Esophagus muscularis mucosa (tissue), 4 donors: ENCODE measurements around the gene ZER1. TPM values are rescaled to one million over a fixed set of nuclear protein-coding genes. Genes with fewer than 3 reads are reported as not detected.

Source experiments
- DNase-seq: peaks from one replicate; pipeline ENCODE4 v3.0.0-alpha.2; 2017; ENCODE audit errors: extremely low spot score
- H3K27ac ChIP-seq, 4 donors: fragments of 200-600 bp; sonication (generic); replicated peaks in 1 of 4; 1 replicate in 3 of 4; 2 replicates in 1 of 4; pipeline ENCODE4 v1.5.1; 2016 to 2019; ENCODE audit warnings: mild to moderate bottlenecking in 1 of 4
- H3K27me3 ChIP-seq, 4 donors: fragments of 200-600 bp; sonication (generic); one replicate each; pipeline versions ENCODE4 v1.5.1 to v1.6.0; 2016 to 2019
- H3K36me3 ChIP-seq, 4 donors: fragments of 200-600 bp; sonication (generic); one replicate each; pipeline ENCODE4 v1.5.1; 2016 to 2019
- H3K4me1 ChIP-seq, 4 donors: fragments of 200-600 bp; sonication (generic); one replicate each; pipeline ENCODE4 v1.5.1; 2016 to 2019
- H3K4me3 ChIP-seq, 4 donors: fragments of 200-600 bp; sonication (generic); 1 replicate in 2 of 4; 2 replicates in 2 of 4; pipeline ENCODE4 v1.5.1; 2016 to 2019; ENCODE audit warnings: mild to moderate bottlenecking in 4 of 4, moderate library complexity in 1 of 4
- H3K9me3 ChIP-seq, 4 donors: fragments of 200-600 bp; sonication (generic); 1 replicate in 3 of 4; 2 replicates in 1 of 4; pipeline ENCODE4 v1.5.1; 2016 to 2019
- EP300 ChIP-seq: sonication (generic); formaldehyde crosslinking; IDR thresholded peaks from one replicate; pipeline ENCODE4 v1.6.1; 2017; ENCODE audit warnings: antibody characterized with exemption
- POLR2A ChIP-seq: fragments of 450-650 bp; IDR thresholded peaks from one replicate; pipeline ENCODE4 v1.6.1; 2017; ENCODE audit warnings: antibody characterized with exemption, moderate library complexity, mild to moderate bottlenecking, low read depth
- POLR2AphosphoS5 ChIP-seq, 2 donors: sonication (generic); formaldehyde crosslinking; IDR thresholded peaks; one replicate each; pipeline ENCODE4 v1.6.1; 2017; ENCODE audit warnings: antibody characterized with exemption in 2 of 2
- WGBS: methylation state at CpG from one replicate; pipeline ENCODE4 v1.1.5; 2018; 5-methylcytosine and 5-hydroxymethylcytosine counted together
- intact Hi-C: fragments of 100-400 bp; cut with DNase I; formaldehyde crosslinking; loops from one replicate; pipeline ENCODE4 v1.15.1; 2023
- total RNA-seq, 4 donors: library from RNA; depleted of rRNA; stranded (reverse); fragments of >200 nt; gene quantifications; one replicate each; pipeline versions ENCODE4 v1.1.0 to v1.2.1, GENCODE V29; 2016
- TF ChIP-seq, protein P1 (sequence below), 3 experiments: fragments of 200-600 bp in 2 of 3; fragments of 450-650 bp in 1 of 3; sonication (generic) in 2 of 3; IDR thresholded peaks; one replicate each; pipeline ENCODE4 v1.5.1; 2017 to 2019; ENCODE audit warnings: antibody characterized with exemption in 3 of 3, mild to moderate bottlenecking in 2 of 3, moderate library complexity in 1 of 3

ZER1 gene
- total RNA-seq, 4 donors from 2014 or later, result 56.5 to 114 (median 79.4) TPM

DNA sequence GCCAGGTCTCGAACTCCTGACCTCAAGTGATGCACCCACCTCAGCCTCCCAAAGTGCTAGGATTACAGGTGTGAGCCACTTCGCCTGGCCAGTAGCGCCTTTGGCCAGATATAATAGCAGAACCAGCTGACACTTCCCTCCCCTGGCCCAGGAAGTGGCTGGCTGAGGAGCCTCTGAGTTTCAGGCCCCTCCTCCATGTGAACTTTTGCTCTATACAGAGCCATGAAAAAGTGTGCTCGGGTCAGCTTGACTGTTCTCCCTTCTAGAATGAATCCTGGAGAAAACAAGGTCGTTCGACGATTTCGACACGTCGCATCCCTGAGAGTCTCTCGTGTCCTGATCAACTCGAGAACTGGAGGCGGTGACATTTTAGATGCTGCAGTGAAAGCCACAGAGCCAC lies 39.2 kb downstream of the ZER1 start:
- Histone ChIP-seq H3K27me3 (no peaks in the 10 kb centered on the region), H3K4me1 (peaks cover 0 to 6% (median 5%) of the 10 kb centered on the region in 4 donors), H3K9me3 (no peaks in the 10 kb centered on the region), H3K4me3 (no peak overlapping the region), H3K27ac (no peak overlapping the region), H3K36me3 (peaks cover 16 to 75% (median 67%) of the 10 kb centered on the region in 4 donors)
- 86% methylated on average over 13 of the region's 13 CpGs for WGBS
- TF ChIP-seq EP300, result no peak
- no peak for TF ChIP-seq POLR2AphosphoS5 (IDR thresholded peaks at IDR 0.05)
- no peak for TF ChIP-seq POLR2A
- TF ChIP-seq, protein P1, sequence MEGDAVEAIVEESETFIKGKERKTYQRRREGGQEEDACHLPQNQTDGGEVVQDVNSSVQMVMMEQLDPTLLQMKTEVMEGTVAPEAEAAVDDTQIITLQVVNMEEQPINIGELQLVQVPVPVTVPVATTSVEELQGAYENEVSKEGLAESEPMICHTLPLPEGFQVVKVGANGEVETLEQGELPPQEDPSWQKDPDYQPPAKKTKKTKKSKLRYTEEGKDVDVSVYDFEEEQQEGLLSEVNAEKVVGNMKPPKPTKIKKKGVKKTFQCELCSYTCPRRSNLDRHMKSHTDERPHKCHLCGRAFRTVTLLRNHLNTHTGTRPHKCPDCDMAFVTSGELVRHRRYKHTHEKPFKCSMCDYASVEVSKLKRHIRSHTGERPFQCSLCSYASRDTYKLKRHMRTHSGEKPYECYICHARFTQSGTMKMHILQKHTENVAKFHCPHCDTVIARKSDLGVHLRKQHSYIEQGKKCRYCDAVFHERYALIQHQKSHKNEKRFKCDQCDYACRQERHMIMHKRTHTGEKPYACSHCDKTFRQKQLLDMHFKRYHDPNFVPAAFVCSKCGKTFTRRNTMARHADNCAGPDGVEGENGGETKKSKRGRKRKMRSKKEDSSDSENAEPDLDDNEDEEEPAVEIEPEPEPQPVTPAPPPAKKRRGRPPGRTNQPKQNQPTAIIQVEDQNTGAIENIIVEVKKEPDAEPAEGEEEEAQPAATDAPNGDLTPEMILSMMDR (IDR thresholded peaks at IDR 0.05), result no peak
- no peak for DNase-seq
- intact Hi-C loops, result no loop called here

- intact Hi-C loops, result no loop called here
- TF ChIP-seq EP300, result no peak
- TF ChIP-seq, protein P1 (IDR thresholded peaks at IDR 0.05), result no peak
- no peak for DNase-seq
- H3K27me3 ChIP-seq, result no peaks in the 10 kb centered on the region
- H3K4me3 ChIP-seq, result no peak overlapping the region
- H3K27ac ChIP-seq, result no peak overlapping the region
- no peaks in the 10 kb centered on the region for H3K9me3 ChIP-seq
- peaks cover 16 to 66% (median 59%) of the 10 kb centered on the region in 4 donors for H3K36me3 ChIP-seq
- 81% methylated on average over 9 of the region's 9 CpGs for WGBS
- peaks cover 0 to 6% (median 5%) of the 10 kb centered on the region in 4 donors for H3K4me1 ChIP-seq
Observed at GRCh38 chr9:128731691-128732090, 40.0 kb downstream of the ZER1 start.

DNA sequence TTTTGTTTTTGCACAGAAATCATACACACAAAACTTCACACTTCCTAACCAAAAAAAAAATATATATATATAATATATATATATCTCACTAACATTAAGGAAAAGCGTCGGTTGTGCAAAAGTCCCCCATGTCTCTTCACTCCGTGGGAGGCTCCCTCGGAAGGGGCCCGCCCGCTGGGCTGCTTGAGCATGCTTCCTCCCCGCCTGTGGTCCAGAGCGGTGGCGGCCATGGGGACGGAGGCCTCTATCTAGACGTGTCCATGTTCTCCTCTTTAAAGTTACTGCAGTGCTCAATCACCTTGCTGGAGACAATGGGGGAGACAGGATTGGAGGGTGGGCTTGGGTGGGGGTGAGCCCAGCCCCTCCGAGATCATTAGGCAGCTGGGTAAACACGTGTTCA lies 40.6 kb downstream of the ZER1 start:
- intact Hi-C loops, result no loop called here
- H3K4me1 ChIP-seq, result peaks cover 0 to 6% (median 5%) of the 10 kb centered on the region in 4 donors
- peaks cover 16 to 60% (median 54%) of the 10 kb centered on the region in 4 donors for H3K36me3 ChIP-seq
- H3K27ac ChIP-seq, result no peak overlapping the region
- no peak for TF ChIP-seq POLR2A
- TF ChIP-seq, protein P1 (IDR thresholded peaks at IDR 0.05), result no peak
- TF ChIP-seq POLR2AphosphoS5 (IDR thresholded peaks at IDR 0.05), result no peak
- no peak for TF ChIP-seq EP300
- no peak overlapping the region for H3K4me3 ChIP-seq
- no peak for DNase-seq
- no peaks in the 10 kb centered on the region for H3K9me3 ChIP-seq
- H3K27me3 ChIP-seq, result no peaks in the 10 kb centered on the region
- 82% methylated on average over 13 of the region's 13 CpGs for WGBS

GRCh38 chr9:128729766-128730517 lies 41.8 kb downstream of the ZER1 start:
- Histone ChIP-seq H3K4me3 (no peak overlapping the region), H3K9me3 (no peaks in the 10 kb centered on the region), H3K27ac (no peak overlapping the region), H3K36me3 (peaks cover 14 to 53% (median 46%) of the 10 kb centered on the region in 4 donors), H3K27me3 (no peaks in the 10 kb centered on the region), H3K4me1 (peaks cover 0 to 7% (median 7%) of the 10 kb centered on the region in 4 donors)
- TF ChIP-seq, protein P1 (IDR thresholded peaks at IDR 0.05), result no peak
- no peak for TF ChIP-seq POLR2AphosphoS5 (IDR thresholded peaks at IDR 0.05)
- TF ChIP-seq POLR2A, result no peak
- no peak for TF ChIP-seq EP300
- no peak for DNase-seq
- intact Hi-C loops, result no loop called here
- WGBS, result 86% methylated on average over 20 of the region's 27 CpGs

GRCh38 chr9:128729302-128729701 lies 42.4 kb downstream of the ZER1 start:
- Histone ChIP-seq H3K4me1 (peaks cover 4 to 14% (median 13%) of the 10 kb centered on the region in 4 donors), H3K36me3 (peaks cover 7 to 47% (median 40%) of the 10 kb centered on the region in 4 donors), H3K9me3 (no peaks in the 10 kb centered on the region), H3K27me3 (no peaks in the 10 kb centered on the region), H3K4me3 (no peak overlapping the region), H3K27ac (no peak overlapping the region)
- TF ChIP-seq POLR2AphosphoS5 (IDR thresholded peaks at IDR 0.05), result no peak
- TF ChIP-seq POLR2A, result no peak
- TF ChIP-seq, protein P1 (IDR thresholded peaks at IDR 0.05), result no peak
- no peak for TF ChIP-seq EP300
- DNase-seq, result no peak
- WGBS, result 73% methylated on average over 5 of the region's 5 CpGs
- intact Hi-C loops, result no loop called here
